ENCODE results near the gene SNRNP25. TPM values are rescaled to one million over a fixed set of nuclear protein-coding genes. Genes with fewer than 3 reads are reported as not detected.
A peak's percentile ranks its signal among the peaks of the same experiment; 100 is the strongest.

The SNRNP25 gene
- total and polyA plus RNA-seq, 2 donors (not counting 3 experiments of a cell fraction or from before 2014, with no cell fraction given) = 41.8 to 49.6 TPM

- H3K36me3 ChIP-seq (ENCODE audit: control insufficient read depth in 2 of 2, extremely low read depth in 1 of 2, insufficient read depth in 2 of 2, low read length in 2 of 2) = peaks cover 5 to 25% of the 10 kb centered on the region in 2 experiments
- no peaks in the 10 kb centered on the region for H3K79me2 ChIP-seq (ENCODE audit: control insufficient read depth, insufficient read depth, low read length)
- POLR2A ChIA-PET = interaction anchor here (1.9 kb wide), 1 partner anchor 9 kb away, joined by 5 read pairs; no protein-coding TSS in a partner anchor
These were observed 31.2 kb downstream of the SNRNP25 start for GRCh38 chr16:84718-85406.

More at GRCh38 chr16:84718-85406, 31.2 kb downstream of the SNRNP25 start:
- Histone ChIP-seq H3K4me3 (replicated peaks in 1 of 3; ENCODE audit: insufficient read depth in 1 of 3, low read depth in 1 of 3, low read length in 3 of 3) (no peak overlapping the region), H4K20me1 (replicated peaks; ENCODE audit: control insufficient read depth, extremely low read depth, insufficient read depth, low read length) (no peaks in the 10 kb centered on the region), H3K9ac (replicated peaks; ENCODE audit: extremely low read depth, insufficient read depth, low read length) (no peak overlapping the region), H3K27ac (ENCODE audit: insufficient read depth, low read depth, low read length) (peak overlapping the region; percentile 78), H3K4me2 (ENCODE audit: insufficient read depth, low read length) (no peak overlapping the region), H3K4me1 (ENCODE audit: control insufficient read depth, extremely low read depth, insufficient read depth, low read length) (peaks cover 33% of the 10 kb centered on the region), H3K27me3 (ENCODE audit: control insufficient read depth in 2 of 2, insufficient read depth in 2 of 2, low read length in 2 of 2) (no peaks in the 10 kb centered on the region), H3K9me1 (replicated peaks; ENCODE audit: control insufficient read depth, extremely low read depth, insufficient read depth, low read length) (no peaks in the 10 kb centered on the region), H3K9me3 (replicated peaks; ENCODE audit: control insufficient read depth, insufficient read depth, low read length) (no peaks in the 10 kb centered on the region), H2AFZ (ENCODE audit: low read depth, low read length) (no peak overlapping the region)
- dilution Hi-C loops (cut with MboI; ENCODE audit: extremely low pct_ligation_motif_present, low sequenced_read_pairs) = no loop called here
- DNase-seq (ENCODE audit: low read depth, low spot score) (peak; percentile 97), FAIRE-seq (peak; percentile 98)
- intact Hi-C loops (cut with micrococcal nuclease) = loop anchor here (1.0 kb wide), 3 partner anchors 9 to 32 kb away; partner anchors contain the start of genes POLR3K and SNRNP25
- CTCF ChIA-PET = interaction anchor here (1.1 to 17.6 kb wide), 7 partner anchors 9 to 96 kb away, joined by 3 to 790 read pairs (median 6); partner anchors contain the start of genes HBQ1, MPG, POLR3K and RHBDF1
- TF ChIP-seq POLR2A (IDR thresholded peaks at IDR 0.05; ENCODE audit: low read depth, low read length) (peak; percentile 66), JUN (IDR thresholded peaks at IDR 0.05; ENCODE audit: borderline replicate concordance, insufficient read depth, insufficient read length, low read depth) (peak; percentile 82), GATA2 (IDR thresholded peaks at IDR 0.05; ENCODE audit: insufficient read depth, insufficient read length, low read depth, low read length) (no peak), CTCF (IDR thresholded peaks at IDR 0.05; ENCODE audit: extremely low read depth in 1 of 2, insufficient read depth in 1 of 2, low read depth in 1 of 2, low read length in 2 of 2) (no peak), MYC (IDR thresholded peaks at IDR 0.05; ENCODE audit: low read depth, low read length) (no peak), EZH2 (IDR thresholded peaks at IDR 0.05; ENCODE audit: borderline replicate concordance, low read depth, low read length, severe bottlenecking) (no peak), POLR2AphosphoS5 (IDR thresholded peaks at IDR 0.05; ENCODE audit: insufficient read depth, low read depth, low read length) (peak; percentile 95), FOS (IDR thresholded peaks at IDR 0.05; ENCODE audit: borderline replicate concordance, insufficient read depth, low read length) (peak; percentile 93)
- TF ChIP-seq, protein P1, sequence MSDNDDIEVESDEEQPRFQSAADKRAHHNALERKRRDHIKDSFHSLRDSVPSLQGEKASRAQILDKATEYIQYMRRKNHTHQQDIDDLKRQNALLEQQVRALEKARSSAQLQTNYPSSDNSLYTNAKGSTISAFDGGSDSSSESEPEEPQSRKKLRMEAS (IDR thresholded peaks at IDR 0.05; ENCODE audit: insufficient read depth, insufficient read length) = peak; percentile 11
- no TSS peak for BruUV-seq (replicated peaks)
